HepG2 (cell line): Measurements from ENCODE around the gene HCRT. TPM values are rescaled to one million over a fixed set of nuclear protein-coding genes. Genes with fewer than 3 reads are reported as not detected.

Source experiments
- CBX5 ChIP-seq: sonication (generic); formaldehyde crosslinking; IDR thresholded peaks from 2 replicates; pipeline ENCODE4 v1.4.0; 2020; ENCODE audit warnings: missing genetic modification reagents, borderline replicate concordance
- DPF2 ChIP-seq: sonication (generic); formaldehyde crosslinking; IDR thresholded peaks from 2 replicates; pipeline ENCODE4 v1.4.0; 2020; ENCODE audit warnings: mild to moderate bottlenecking, low read depth, missing genetic modification reagents, borderline replicate concordance
- E2F5 ChIP-seq: sonication (generic); formaldehyde crosslinking; conservative IDR thresholded peaks from 2 replicates; pipeline ENCODE4 v1.4.0; 2020; ENCODE audit warnings: missing genetic modification reagents
- MIXL1 ChIP-seq: IDR thresholded peaks from 2 replicates; pipeline ENCODE4 v1.6.1; 2016
- MTA3 ChIP-seq: sonication (generic); formaldehyde crosslinking; IDR thresholded peaks from 2 replicates; pipeline ENCODE4 v1.4.0; 2020; ENCODE audit warnings: missing genetic modification reagents
- MTERF4 ChIP-seq: sonication (generic); formaldehyde crosslinking; IDR thresholded peaks from 2 replicates; pipeline ENCODE4 v1.8.0; 2023; ENCODE audit warnings: mild to moderate bottlenecking, missing genetic modification reagents
- PCBP2 ChIP-seq: fragments of 200-400 bp; formaldehyde crosslinking; optimal IDR thresholded peaks from 2 replicates; pipeline ENCODE3; 2018; ENCODE audit warnings: low read length, low read depth; ENCODE audit not compliant: poor library complexity, severe bottlenecking
- PLSCR1 ChIP-seq: sonication (generic); formaldehyde crosslinking; IDR thresholded peaks from 2 replicates; pipeline ENCODE4 v1.5.0; 2020; ENCODE audit warnings: missing genetic modification reagents, mild to moderate bottlenecking, borderline replicate concordance
- PREB ChIP-seq: sonication (generic); formaldehyde crosslinking; IDR thresholded peaks from 2 replicates; pipeline ENCODE4 v1.4.0; 2020; ENCODE audit warnings: missing genetic modification reagents
- TBX2 ChIP-seq: sonication (generic); formaldehyde crosslinking; IDR thresholded peaks from 2 replicates; pipeline ENCODE4 v1.5.0; 2020; ENCODE audit warnings: missing genetic modification reagents, mild to moderate bottlenecking, borderline replicate concordance
- ZFP90 ChIP-seq: sonication (generic); formaldehyde crosslinking; IDR thresholded peaks from 2 replicates; pipeline ENCODE4 v1.8.0; 2022; ENCODE audit warnings: missing genetic modification reagents, mild to moderate bottlenecking, inconsistent platforms, borderline replicate concordance
- ZGPAT ChIP-seq: IDR thresholded peaks from 2 replicates; pipeline ENCODE4 v1.6.1; 2016; ENCODE audit warnings: mild to moderate bottlenecking
- ZNF235 ChIP-seq: sonication (generic); formaldehyde crosslinking; IDR thresholded peaks from 2 replicates; pipeline ENCODE4 v1.8.1; 2023; ENCODE audit warnings: mild to moderate bottlenecking, missing genetic modification reagents, borderline replicate concordance
- ZNF256 ChIP-seq: sonication (generic); formaldehyde crosslinking; conservative IDR thresholded peaks from 2 replicates; pipeline ENCODE4 v1.4.0; 2020; ENCODE audit warnings: missing genetic modification reagents
- ZNF260 ChIP-seq: sonication (generic); formaldehyde crosslinking; IDR thresholded peaks from 2 replicates; pipeline ENCODE4 v1.4.0; 2020; ENCODE audit warnings: missing genetic modification reagents, low read depth, mild to moderate bottlenecking, borderline replicate concordance
- ZNF329 ChIP-seq: sonication (generic); formaldehyde crosslinking; IDR thresholded peaks from 2 replicates; pipeline ENCODE4 v1.9.0; 2021; ENCODE audit warnings: low read depth, mild to moderate bottlenecking, missing genetic modification reagents
- ZNF33A ChIP-seq: sonication (generic); formaldehyde crosslinking; IDR thresholded peaks from 2 replicates; pipeline ENCODE4 v1.5.1; 2020; ENCODE audit warnings: missing genetic modification reagents, mild to moderate bottlenecking, moderate library complexity, borderline replicate concordance
- ZNF546 ChIP-seq: sonication (generic); formaldehyde crosslinking; conservative IDR thresholded peaks from 2 replicates; pipeline ENCODE4 v1.8.1; 2023; ENCODE audit warnings: mild to moderate bottlenecking, missing genetic modification reagents
- ZNF674 ChIP-seq: sonication (generic); formaldehyde crosslinking; IDR thresholded peaks from 2 replicates; pipeline ENCODE4 v1.5.0; 2020; ENCODE audit warnings: low read depth, mild to moderate bottlenecking, missing genetic modification reagents
- ZNF691 ChIP-seq: sonication (generic); formaldehyde crosslinking; IDR thresholded peaks from 2 replicates; pipeline ENCODE4 v1.4.0; 2020; ENCODE audit warnings: missing genetic modification reagents, low read depth, mild to moderate bottlenecking, borderline replicate concordance
- ZNF782 ChIP-seq: sonication (generic); formaldehyde crosslinking; IDR thresholded peaks from 2 replicates; pipeline ENCODE4 v1.4.0; 2020; ENCODE audit warnings: missing genetic modification reagents, mild to moderate bottlenecking, borderline replicate concordance
- ZNF816 ChIP-seq: sonication (generic); formaldehyde crosslinking; IDR thresholded peaks from 2 replicates; pipeline ENCODE4 v1.8.0; 2022; ENCODE audit warnings: missing genetic modification reagents, mild to moderate bottlenecking, borderline replicate concordance
- polyA plus RNA-seq, 8 experiments: library from polyadenylated mRNA; depleted of rRNA in 3 of 8; stranded (reverse) in 7 of 8; unstranded in 1 of 8; fragments of >200 nt; fragmentation: Illumina TruSeq in 4 of 8; extraction: Trizol in 4 of 8; gene quantifications; 2 replicates each; pipeline versions ENCODE4 v1.2.1 to v1.2.3, GENCODE V29; 2011 to 2016; ENCODE audit warnings: low read depth in 4 of 8, missing spikeins in 1 of 8, mixed read lengths in 1 of 8; ENCODE audit not compliant: insufficient read depth in 1 of 8
- total RNA-seq, 5 experiments: library from RNA; depleted of rRNA; stranded (reverse); fragments of >200 nt; fragmentation: Illumina TruSeq; extraction: Trizol; gene quantifications; 2 replicates each; pipeline ENCODE4 v1.2.3, GENCODE V29; 2016; ENCODE audit warnings: low read depth in 1 of 5

Gene HCRT
- total and polyA plus RNA-seq, 2 of the 13 experiments (the other 11 are each of a cell fraction or from before 2014, with no cell fraction given) = not detected

GRCh38 chr17:42135664-42136653, 49.3 kb downstream of the HCRT start (continued):
- TF ChIP-seq ZGPAT (CRISPR knock-in tag) = peak; percentile 92
- TF ChIP-seq ZNF33A (CRISPR knock-in tag) = no peak
- TF ChIP-seq MIXL1 (CRISPR knock-in tag) = peak; percentile 91
- TF ChIP-seq ZNF235 (CRISPR knock-in tag) = no peak
- TF ChIP-seq ZNF816 (CRISPR knock-in tag) = no peak
- no peak for TF ChIP-seq ZNF256
- TF ChIP-seq CBX5 = peak; percentile 70; the same call in 1 of the 2 replicates
- TF ChIP-seq TBX2 (CRISPR knock-in tag) = peak; percentile 73; the same call in 1 of the 2 replicates
- no peak for TF ChIP-seq ZNF782 (CRISPR knock-in tag)
- no peak for TF ChIP-seq MTERF4 (CRISPR knock-in tag)
- TF ChIP-seq PCBP2 = no peak
- no peak for TF ChIP-seq E2F5 (CRISPR knock-in tag)
- peak; percentile 39; the same call in 1 of the 2 replicates for TF ChIP-seq DPF2
- TF ChIP-seq ZNF674 (CRISPR knock-in tag) = no peak
- no peak for TF ChIP-seq ZFP90
- TF ChIP-seq ZNF260 (CRISPR knock-in tag) = no peak
- TF ChIP-seq ZNF329 = no peak
- TF ChIP-seq MTA3 (CRISPR knock-in tag) = no peak
- no peak for TF ChIP-seq ZNF546
- no peak for TF ChIP-seq PREB (CRISPR knock-in tag)
- TF ChIP-seq ZNF691 (CRISPR knock-in tag) = 0 out of 2 replicates have a peak, but pooled peaks have one; percentile 36
- TF ChIP-seq PLSCR1 (CRISPR knock-in tag) = no peak
